ENCODE results near the gene SIGLECL1.
"Not testable (repeated sequence)": the region's sequence is repeated elsewhere in the genome, so short reads cannot be mapped to it uniquely, and the experiment has no call there.

SIGLECL1 gene

GRCh38 chr19:51250786-51251467 lies at the start of gene SIGLECL1:
TSS of gene SIGLECL1 (plus strand) at chr19:51251080. CDS start at chr19:51264073, 12,993 bp downstream.
- no peak for DNase-seq

- no peak for DNase-seq
Observed at GRCh38 chr19:51201712-51202111, 49.2 kb upstream of the SIGLECL1 start.

GRCh38 chr19:51203916-51204315 lies 47.0 kb upstream of the SIGLECL1 start:
- DNase-seq = no peak

DNA sequence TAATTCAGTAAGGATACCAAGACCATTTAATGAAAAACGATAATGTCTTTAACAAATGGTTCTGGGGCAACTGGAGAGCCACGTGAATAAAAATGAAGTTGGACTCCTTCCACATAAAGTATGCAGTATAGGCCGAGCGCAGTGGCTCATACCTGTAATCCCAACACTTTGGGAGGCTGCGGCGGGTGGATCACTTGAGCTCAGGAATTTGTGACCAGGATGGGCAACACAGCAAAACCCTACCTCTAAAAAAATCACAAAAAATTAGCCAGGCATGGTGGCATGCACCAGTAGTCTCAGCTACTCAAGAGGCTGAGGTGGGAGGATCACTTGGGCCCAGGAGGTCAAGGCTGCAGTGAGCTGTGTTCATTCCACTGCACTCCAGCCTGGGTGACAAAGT lies 46.6 kb upstream of the SIGLECL1 start:
- no peak for DNase-seq

DNA sequence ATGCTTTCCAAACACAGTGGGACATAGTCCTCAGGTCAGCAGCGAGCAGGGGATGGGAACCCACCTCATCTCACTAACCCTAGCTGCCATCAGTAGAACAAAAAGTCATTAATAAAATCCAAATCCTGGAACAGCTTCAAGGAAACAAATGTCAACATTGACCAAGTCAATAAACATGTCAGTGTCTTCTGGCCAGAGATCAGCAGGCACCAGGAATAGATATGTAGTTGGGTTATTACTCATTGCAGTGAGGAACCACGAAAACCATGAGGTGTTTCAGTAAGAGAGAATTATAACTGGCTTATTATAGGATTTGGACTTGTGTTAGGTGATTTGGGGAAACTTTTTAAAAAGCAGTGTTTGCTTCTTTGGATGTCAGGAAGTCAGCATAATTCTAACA lies 43.1 kb upstream of the SIGLECL1 start:
- DNase-seq = no peak

DNA sequence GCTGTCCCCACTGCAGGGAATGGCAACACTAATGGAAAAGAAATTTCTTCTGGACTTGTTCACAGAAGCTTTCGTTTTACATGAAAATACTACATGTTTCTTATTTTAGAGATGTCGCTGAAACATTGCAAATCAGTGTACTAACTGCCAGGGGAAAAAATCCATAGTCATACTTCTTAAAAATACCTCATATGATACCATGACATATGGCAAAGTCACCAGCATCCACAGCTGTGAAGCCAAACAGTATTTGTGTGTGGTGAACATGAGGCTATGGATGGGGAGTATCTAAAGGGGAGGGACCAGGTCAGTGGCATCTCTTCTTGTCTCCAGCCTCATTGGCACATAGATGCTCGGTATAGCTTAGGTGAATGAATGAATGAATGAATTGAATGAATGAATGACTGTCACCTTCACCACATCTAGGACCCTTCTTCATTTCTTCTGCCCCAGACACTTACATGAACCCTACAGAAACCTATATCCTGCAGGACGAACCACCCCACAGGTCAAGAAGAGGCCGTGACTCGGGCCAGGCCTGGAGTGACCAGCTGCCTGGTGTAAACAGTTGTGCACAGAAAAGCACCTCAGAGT lies 40.6 kb upstream of the SIGLECL1 start:
- no peak for DNase-seq

- DNase-seq = not testable (repeated sequence)
Observed at GRCh38 chr19:51210874-51211361, 40.0 kb upstream of the SIGLECL1 start.

DNA sequence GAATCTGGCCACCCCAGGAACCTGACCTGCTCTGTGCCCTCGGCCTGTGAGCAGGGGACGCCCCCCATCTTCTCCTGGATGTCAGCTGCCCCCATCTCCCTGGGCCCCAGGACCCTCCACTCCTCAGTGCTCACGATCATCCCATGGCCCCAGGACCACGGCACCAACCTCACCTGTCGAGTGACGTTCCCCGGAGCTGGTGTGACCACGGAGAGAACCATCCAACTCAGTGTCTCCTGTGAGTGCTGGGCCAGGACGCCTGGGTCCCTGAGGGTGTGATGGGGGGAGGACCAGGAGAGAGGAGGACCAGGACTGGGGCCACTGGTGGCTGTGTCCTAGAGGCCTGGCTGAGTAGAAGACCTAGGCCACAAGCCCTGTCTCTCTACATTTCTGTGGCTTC lies 39.0 kb upstream of the SIGLECL1 start:
- no peak for DNase-seq

- no peak for DNase-seq
Observed at GRCh38 chr19:51219307-51219706, 31.6 kb upstream of the SIGLECL1 start.

GRCh38 chr19:51219971-51220370 lies 30.9 kb upstream of the SIGLECL1 start:
- no peak for DNase-seq

DNA sequence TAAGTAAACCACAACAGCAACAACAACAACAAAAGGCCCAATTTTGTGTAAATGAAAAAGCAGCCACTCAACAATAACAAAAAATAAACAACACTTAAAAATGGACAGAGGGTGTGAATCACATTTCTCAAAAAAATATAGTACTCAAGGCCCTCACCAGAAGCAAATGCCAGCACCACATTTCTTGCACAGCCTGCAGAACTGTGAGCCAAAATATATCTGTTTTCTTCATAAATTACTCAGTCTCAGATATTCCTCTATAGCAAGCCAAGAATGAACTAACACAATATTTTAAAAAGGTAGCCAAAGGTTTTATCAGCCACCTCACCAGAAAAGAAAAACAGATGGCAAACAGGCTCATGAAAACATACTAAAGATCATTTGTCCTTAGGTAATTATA lies 29.9 kb upstream of the SIGLECL1 start:
- DNase-seq = no peak

DNA sequence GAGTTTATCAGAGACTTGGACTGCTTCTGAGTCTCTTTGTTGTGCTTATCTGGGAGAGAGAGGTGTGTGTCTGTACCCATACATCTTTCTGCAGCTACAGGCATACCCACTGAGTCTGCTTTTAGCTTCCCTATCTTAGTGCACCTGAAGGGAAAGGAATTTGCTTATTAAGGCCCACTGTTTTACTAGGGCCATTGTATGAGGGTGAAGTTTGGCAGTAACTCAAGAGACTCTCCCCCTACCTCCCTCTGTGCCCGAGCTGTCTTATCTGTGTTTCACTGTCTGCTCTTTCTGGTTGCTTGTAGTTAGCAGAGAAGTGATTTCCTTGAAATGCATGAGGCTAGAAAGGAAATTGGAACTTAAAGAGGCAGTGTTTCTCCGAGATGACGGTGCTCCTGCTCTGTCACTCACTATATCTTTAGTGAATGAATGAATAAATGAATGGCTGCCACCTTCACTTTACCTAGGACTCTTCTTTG lies 26.7 kb upstream of the SIGLECL1 start:
- no peak for DNase-seq

- DNase-seq = not testable (repeated sequence)
Observed at GRCh38 chr19:51224898-51225393, 25.9 kb upstream of the SIGLECL1 start, which contains the start of gene CD33. TSS of gene CD33 (plus strand) at chr19:51225080. CDS start at chr19:51225119, 39 bp downstream.

DNA sequence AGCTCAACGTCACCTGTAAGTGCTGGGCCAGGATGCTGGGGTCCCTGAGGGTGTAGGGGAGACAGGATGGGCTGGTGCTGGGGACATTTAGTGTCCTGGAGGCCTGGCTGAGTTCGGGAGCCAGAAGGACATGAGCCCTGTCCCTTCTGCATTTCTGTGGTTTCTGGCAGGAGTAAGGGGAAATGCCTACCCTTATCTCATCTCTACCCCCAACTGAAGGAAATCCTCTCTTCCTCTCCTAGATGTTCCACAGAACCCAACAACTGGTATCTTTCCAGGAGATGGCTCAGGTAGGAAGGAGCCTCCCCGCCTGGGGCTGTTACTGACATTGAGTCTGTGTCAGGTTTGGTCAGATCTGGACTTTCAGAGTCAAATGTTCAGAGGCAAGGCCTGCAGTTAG lies 24.8 kb upstream of the SIGLECL1 start:
- DNase-seq = no peak

DNA sequence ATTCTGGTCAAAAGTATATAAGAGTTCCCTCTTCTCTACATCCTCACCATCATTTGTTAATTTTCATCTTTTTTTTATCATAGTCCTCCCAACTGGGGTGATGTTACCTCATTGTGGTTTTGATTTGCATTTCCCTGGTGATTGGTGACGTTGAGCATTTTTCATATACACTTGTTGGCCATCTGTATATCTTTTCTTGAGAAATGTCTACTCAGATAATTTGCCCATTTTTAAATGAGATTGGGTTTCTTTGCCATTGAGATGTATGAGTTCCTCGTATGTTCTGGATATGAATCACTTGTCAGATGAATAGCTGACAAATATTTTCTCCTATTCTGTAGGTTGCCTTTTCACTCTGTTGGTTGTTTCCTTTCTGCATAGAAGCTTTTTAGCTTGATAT lies 23.6 kb upstream of the SIGLECL1 start:
- DNase-seq = no peak

GRCh38 chr19:51227966-51228365 lies 22.9 kb upstream of the SIGLECL1 start:
- no peak for DNase-seq

DNA sequence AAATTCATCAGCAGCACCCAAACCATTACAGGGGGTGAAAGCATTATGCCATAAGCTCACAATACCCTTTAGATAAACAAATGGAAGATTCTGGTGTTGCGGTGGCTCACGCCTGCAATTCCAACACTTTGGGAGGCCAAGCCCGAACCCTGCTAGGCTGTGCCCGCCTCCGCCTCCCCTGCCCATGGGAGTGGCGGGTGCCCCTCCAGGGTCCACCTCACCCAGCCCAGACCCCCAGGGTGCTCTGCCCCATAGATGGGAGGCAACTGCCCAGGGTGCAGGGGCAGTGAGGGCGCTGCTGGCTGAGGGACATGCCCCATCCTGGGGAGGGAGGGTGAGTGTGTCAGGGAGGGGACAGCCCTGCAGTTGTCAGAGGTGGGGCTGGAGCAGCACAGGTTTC lies 10.0 kb upstream of the SIGLECL1 start:
- DNase-seq = no peak

DNA sequence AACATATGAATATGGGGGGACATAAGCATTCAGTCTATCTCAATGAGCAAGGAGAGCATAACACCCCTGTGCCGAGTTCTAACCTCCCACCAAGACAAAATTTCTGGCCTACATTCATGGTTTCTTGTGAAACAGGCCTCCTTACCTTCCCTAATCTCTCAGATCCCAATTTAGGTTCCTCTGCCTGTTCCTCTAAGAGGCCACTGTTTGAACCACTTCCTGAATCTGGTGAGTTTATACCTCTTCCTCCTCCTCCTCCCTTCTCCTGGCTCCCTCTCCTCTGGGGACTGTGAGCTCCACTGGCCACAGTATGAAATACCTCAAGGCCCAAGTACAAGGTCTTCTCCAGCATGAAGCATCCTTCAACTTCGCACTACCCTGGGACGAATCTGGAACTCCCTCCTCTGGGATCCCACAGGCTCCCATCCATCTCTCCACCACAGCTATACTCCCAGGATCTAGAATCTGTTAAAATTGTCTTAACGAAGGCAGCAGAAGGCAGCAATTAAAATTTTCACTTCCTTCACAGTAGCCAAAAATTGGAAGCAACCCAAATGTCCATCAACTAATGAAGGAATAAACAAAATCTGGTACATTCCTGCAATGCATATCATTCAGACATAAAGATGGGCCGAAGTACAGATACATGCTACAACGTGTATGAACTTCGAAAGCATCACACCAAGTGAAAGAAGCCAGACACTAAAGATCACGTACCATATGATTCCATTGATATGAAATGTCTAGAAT lies 7.8 kb upstream of the SIGLECL1 start:
- no peak for DNase-seq

GRCh38 chr19:51246164-51246552 lies 4.7 kb upstream of the SIGLECL1 start:
- no peak for DNase-seq

- no peak for DNase-seq
Observed at GRCh38 chr19:51247972-51248590, 2.8 kb upstream of the SIGLECL1 start.

DNA sequence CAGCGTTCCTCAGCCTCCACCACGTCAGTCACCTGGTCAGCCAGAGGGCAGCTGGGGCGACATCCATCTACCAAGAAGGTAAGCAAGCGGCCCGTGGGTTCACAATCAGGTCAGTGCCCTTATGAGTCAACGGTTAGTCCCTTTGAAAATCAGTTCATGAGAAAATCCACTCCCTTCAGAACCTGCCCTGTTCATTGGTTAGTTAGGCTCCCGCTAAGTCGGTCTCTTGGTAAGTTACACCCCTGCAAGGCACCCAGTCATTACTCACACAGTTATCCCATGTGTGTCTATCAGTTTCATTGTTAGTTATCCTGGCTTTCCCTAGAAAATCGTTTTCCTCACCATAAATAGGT lies 564 bp downstream of the SIGLECL1 start:
- DNase-seq = no peak

DNA sequence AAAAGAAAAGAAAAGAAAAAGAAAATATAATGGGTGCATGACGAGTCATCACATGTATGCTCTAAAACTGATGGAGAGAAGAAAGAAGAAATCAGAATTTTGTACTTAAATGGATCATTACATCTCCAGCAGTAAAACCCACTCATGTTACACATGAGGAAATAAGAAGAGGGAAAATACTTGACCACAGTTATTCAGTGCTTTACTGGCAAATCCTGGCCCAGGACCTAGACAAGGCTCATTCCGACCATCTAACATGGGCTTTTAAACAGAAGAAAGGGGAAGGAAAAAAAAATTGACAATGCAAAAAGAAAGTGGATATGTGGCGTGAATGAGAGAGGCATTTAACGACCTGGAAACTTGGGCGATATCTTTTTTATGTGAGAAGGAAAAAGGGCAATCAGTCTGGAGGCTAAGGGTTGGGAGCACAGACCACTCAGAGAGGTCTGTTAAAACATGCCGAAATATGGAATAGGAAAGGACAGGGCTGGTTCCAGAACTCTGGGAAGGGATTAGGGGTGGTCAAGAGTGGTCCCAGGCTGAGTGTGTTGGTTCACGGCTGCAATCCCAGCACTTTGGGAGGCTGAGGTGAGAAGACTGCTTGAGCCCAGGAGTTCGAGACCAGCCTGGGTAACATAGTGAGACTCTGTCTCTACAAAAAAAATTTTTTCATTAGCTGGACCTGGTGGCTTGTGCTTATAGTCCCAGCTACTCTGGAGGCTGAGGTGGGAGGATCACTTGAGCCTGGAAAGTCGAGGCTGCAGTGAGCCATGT lies 1.6 kb downstream of the SIGLECL1 start:
- no peak for DNase-seq

Data from NCI-H226 (cell line).